Measurements from ENCODE around the gene ERI2.

DNA sequence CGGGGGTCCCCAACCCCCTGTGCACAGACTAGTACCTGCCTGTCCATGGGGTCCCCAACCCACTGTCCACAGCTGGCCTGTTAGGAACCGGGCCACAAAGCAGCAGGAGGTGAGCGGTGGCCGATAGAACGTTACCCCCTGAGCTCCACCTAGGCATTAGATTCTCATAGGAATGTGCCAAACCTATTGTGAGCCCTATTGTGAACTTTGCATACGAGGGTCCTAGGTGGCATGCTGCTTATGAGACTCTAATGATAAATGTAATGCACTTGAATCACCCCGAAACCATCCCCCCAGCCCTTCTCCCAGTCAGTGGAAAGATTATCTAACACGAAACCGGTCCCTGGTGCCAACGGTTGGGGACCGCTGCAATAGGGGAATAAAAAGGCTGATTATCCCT is 1.6 kb upstream of the ERI2 start:
- no peak for TF ChIP-seq KLF16 (tag by site-specific recombination; IDR thresholded peaks at IDR 0.05)
- TF ChIP-seq ZNF274 (IDR thresholded peaks at IDR 0.05; ENCODE audit: low read length): no peak
- TF ChIP-seq ZNF274 (tag by site-specific recombination; IDR thresholded peaks at IDR 0.05; ENCODE audit: borderline replicate concordance): no peak
- no peak for TF ChIP-seq ZNF768 (tag by site-specific recombination; IDR thresholded peaks at IDR 0.05)
- TF ChIP-seq ZNF121 (tag by site-specific recombination; IDR thresholded peaks at IDR 0.05): no peak
- TF ChIP-seq, protein P1, sequence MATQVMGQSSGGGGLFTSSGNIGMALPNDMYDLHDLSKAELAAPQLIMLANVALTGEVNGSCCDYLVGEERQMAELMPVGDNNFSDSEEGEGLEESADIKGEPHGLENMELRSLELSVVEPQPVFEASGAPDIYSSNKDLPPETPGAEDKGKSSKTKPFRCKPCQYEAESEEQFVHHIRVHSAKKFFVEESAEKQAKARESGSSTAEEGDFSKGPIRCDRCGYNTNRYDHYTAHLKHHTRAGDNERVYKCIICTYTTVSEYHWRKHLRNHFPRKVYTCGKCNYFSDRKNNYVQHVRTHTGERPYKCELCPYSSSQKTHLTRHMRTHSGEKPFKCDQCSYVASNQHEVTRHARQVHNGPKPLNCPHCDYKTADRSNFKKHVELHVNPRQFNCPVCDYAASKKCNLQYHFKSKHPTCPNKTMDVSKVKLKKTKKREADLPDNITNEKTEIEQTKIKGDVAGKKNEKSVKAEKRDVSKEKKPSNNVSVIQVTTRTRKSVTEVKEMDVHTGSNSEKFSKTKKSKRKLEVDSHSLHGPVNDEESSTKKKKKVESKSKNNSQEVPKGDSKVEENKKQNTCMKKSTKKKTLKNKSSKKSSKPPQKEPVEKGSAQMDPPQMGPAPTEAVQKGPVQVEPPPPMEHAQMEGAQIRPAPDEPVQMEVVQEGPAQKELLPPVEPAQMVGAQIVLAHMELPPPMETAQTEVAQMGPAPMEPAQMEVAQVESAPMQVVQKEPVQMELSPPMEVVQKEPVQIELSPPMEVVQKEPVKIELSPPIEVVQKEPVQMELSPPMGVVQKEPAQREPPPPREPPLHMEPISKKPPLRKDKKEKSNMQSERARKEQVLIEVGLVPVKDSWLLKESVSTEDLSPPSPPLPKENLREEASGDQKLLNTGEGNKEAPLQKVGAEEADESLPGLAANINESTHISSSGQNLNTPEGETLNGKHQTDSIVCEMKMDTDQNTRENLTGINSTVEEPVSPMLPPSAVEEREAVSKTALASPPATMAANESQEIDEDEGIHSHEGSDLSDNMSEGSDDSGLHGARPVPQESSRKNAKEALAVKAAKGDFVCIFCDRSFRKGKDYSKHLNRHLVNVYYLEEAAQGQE (tag by site-specific recombination; IDR thresholded peaks at IDR 0.05): no peak
- TF ChIP-seq, protein P2, sequence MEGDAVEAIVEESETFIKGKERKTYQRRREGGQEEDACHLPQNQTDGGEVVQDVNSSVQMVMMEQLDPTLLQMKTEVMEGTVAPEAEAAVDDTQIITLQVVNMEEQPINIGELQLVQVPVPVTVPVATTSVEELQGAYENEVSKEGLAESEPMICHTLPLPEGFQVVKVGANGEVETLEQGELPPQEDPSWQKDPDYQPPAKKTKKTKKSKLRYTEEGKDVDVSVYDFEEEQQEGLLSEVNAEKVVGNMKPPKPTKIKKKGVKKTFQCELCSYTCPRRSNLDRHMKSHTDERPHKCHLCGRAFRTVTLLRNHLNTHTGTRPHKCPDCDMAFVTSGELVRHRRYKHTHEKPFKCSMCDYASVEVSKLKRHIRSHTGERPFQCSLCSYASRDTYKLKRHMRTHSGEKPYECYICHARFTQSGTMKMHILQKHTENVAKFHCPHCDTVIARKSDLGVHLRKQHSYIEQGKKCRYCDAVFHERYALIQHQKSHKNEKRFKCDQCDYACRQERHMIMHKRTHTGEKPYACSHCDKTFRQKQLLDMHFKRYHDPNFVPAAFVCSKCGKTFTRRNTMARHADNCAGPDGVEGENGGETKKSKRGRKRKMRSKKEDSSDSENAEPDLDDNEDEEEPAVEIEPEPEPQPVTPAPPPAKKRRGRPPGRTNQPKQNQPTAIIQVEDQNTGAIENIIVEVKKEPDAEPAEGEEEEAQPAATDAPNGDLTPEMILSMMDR (tag by site-specific recombination; IDR thresholded peaks at IDR 0.05): no peak

All from HEK293 (cell line).